ENCODE results near the gene ITGA3. TPM values are rescaled to one million over a fixed set of nuclear protein-coding genes. Genes with fewer than 3 reads are reported as not detected.
"Not testable (repeated sequence)": the region's sequence is repeated elsewhere in the genome, so short reads cannot be mapped to it uniquely, and the experiment has no call there.

ITGA3 gene
- total RNA-seq, 1 experiment from 2014 or later: 392 TPM

- H3K4me1 ChIP-seq (ENCODE audit: control insufficient read depth in 1 of 2, insufficient read depth in 2 of 2, low read length in 2 of 2): peaks cover 24 to 52% of the 10 kb centered on the region in 2 experiments
- no peaks in the 10 kb centered on the region for H4K20me1 ChIP-seq (ENCODE audit: insufficient read depth)
- no peak for TF ChIP-seq ELF1 (IDR thresholded peaks at IDR 0.05; ENCODE audit: borderline replicate concordance, low read depth)
- TF ChIP-seq, protein P1, sequence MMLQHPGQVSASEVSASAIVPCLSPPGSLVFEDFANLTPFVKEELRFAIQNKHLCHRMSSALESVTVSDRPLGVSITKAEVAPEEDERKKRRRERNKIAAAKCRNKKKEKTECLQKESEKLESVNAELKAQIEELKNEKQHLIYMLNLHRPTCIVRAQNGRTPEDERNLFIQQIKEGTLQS (IDR thresholded peaks at IDR 0.05): no peak
- no peak for TF ChIP-seq TCF7L2 (IDR thresholded peaks at IDR 0.05; ENCODE audit: borderline replicate concordance, extremely low read depth, insufficient read depth, insufficient read length)
- TF ChIP-seq CEBPB (IDR thresholded peaks at IDR 0.05; ENCODE audit: low read depth): no peak
- no peak for TF ChIP-seq ZBTB33 (IDR thresholded peaks at IDR 0.05; ENCODE audit: extremely low read depth, insufficient replicate concordance, low read length)
- TF ChIP-seq EZH2phosphoT487 (IDR thresholded peaks at IDR 0.05; ENCODE audit: borderline replicate concordance): no peak
- no peak for TF ChIP-seq SIN3A (IDR thresholded peaks at IDR 0.05; ENCODE audit: low read depth)
- TF ChIP-seq ZNF274 (IDR thresholded peaks at IDR 0.05; ENCODE audit: low read depth, low read length): no peak
- TF ChIP-seq POLR2A (IDR thresholded peaks at IDR 0.05; ENCODE audit: borderline replicate concordance, extremely low read depth, insufficient read depth, insufficient read length): no peak
- no peak for TF ChIP-seq POLR2AphosphoS5 (IDR thresholded peaks at IDR 0.05; ENCODE audit: low read depth, low read length)
- TF ChIP-seq ZFX (IDR thresholded peaks at IDR 0.05): no peak
- no peak for TF ChIP-seq EZH2 (IDR thresholded peaks at IDR 0.05)
- TF ChIP-seq REST (IDR thresholded peaks at IDR 0.05; ENCODE audit: low read depth): no peak
- no peak for TF ChIP-seq RAD21 (IDR thresholded peaks at IDR 0.05; ENCODE audit: low read depth)
- TF ChIP-seq SP1 (IDR thresholded peaks at IDR 0.05; ENCODE audit: low read depth): no peak
- TF ChIP-seq EGR1 (IDR thresholded peaks at IDR 0.05; ENCODE audit: low read depth): no peak
- TF ChIP-seq CBX3 (IDR thresholded peaks at IDR 0.05; ENCODE audit: low read depth): no peak
- H3K27me3 ChIP-seq (ENCODE audit: insufficient read depth, low read length): no peaks in the 10 kb centered on the region
- no peaks in the 10 kb centered on the region for H3K9me2 ChIP-seq (ENCODE audit: insufficient read depth)
- H3K9me3 ChIP-seq (ENCODE audit: control insufficient read depth in 1 of 2, insufficient read depth in 1 of 2, low read depth in 1 of 2, low read length in 2 of 2): no peaks in the 10 kb centered on the region
- H3K4me2 ChIP-seq (ENCODE audit: low read length): no peak overlapping the region
- H3K27ac ChIP-seq (ENCODE audit: low read depth, low read length): no peak overlapping the region
- no peaks in the 10 kb centered on the region for H3K36me3 ChIP-seq (ENCODE audit: control insufficient read depth in 1 of 2, insufficient read depth in 2 of 2, low read length in 2 of 2)
- ChIA-PET POLR2A (no interaction called here), RAD21 (ENCODE audit: low non-redundant PET in 1 of 2, low total read pairs in 2 of 2, uncharacterized antibody in 2 of 2, unreplicated experiment in 2 of 2) (no interaction called here), CTCF (interaction anchor here (0.9 to 1.3 kb wide), 2 partner anchors 8 to 48 kb away, joined by 3 to 4 read pairs; no protein-coding TSS in a partner anchor)
- ATAC-seq (no peak), DNase-seq (ENCODE audit: low read depth, low spot score) (no peak)
- intact Hi-C loops (cut with micrococcal nuclease): no loop called here
- H3K9ac ChIP-seq (ENCODE audit: low read length): no peak overlapping the region
- H2AFZ ChIP-seq (ENCODE audit: low read depth, low read length, poor library complexity, severe bottlenecking): no peak overlapping the region
- no TSS peak for BruUV-seq (replicated peaks)
- no peaks in the 10 kb centered on the region for H3K79me2 ChIP-seq (ENCODE audit: insufficient read depth, low read length)
- no peak overlapping the region for H3K4me3 ChIP-seq (replicated peaks in 1 of 2; ENCODE audit: low read depth in 1 of 2, low read length in 2 of 2)
Observed at GRCh38 chr17:50039058-50039457, 16.9 kb upstream of the ITGA3 start.

DNA sequence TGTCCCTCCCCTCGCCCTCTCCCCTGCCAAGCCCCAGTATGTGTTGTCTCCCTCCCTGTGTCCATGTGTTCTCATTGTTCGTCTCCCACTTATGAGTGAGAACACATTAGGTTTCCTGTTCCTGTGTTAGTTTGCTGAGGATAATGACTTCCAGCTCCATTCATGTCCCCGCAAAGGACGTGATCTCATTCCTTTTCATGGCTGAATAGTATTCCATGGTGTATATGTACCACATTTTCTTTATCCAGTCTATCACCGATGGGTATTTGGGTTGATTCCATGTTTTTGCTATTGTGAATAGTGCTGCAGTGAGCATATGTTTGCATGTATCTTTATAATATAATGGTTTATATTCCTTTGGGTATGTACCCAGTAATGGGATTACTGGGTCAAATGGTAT lies 15.4 kb upstream of the ITGA3 start:
- H3K4me2 ChIP-seq (ENCODE audit: low read length); ATAC-seq; BruUV-seq (replicated peaks); H3K9me3 ChIP-seq (ENCODE audit: control insufficient read depth in 1 of 2, insufficient read depth in 1 of 2, low read depth in 1 of 2, low read length in 2 of 2); H3K4me3 ChIP-seq (replicated peaks in 1 of 2; ENCODE audit: low read depth in 1 of 2, low read length in 2 of 2); RAD21 ChIA-PET (ENCODE audit: low non-redundant PET in 1 of 2, low total read pairs in 2 of 2, uncharacterized antibody in 2 of 2, unreplicated experiment in 2 of 2); H3K79me2 ChIP-seq (ENCODE audit: insufficient read depth, low read length); H3K9me2 ChIP-seq (ENCODE audit: insufficient read depth); H3K27me3 ChIP-seq (ENCODE audit: insufficient read depth, low read length); H3K9ac ChIP-seq (ENCODE audit: low read length); H3K27ac ChIP-seq (ENCODE audit: low read depth, low read length); CTCF ChIA-PET; H3K36me3 ChIP-seq (ENCODE audit: control insufficient read depth in 1 of 2, insufficient read depth in 2 of 2, low read length in 2 of 2); DNase-seq (ENCODE audit: low read depth, low spot score); H4K20me1 ChIP-seq (ENCODE audit: insufficient read depth); intact Hi-C loops (cut with micrococcal nuclease); H2AFZ ChIP-seq (ENCODE audit: low read depth, low read length, poor library complexity, severe bottlenecking): not testable (repeated sequence)
- POLR2A ChIA-PET: interaction anchor here (0.6 to 2.1 kb wide), 2 partner anchors 15 to 139 kb away, joined by 3 to 6 read pairs; partner anchors contain the start of gene ITGA3
- peaks cover 14 to 43% of the 10 kb centered on the region in 2 experiments for H3K4me1 ChIP-seq (ENCODE audit: control insufficient read depth in 1 of 2, insufficient read depth in 2 of 2, low read length in 2 of 2)
